ENCODE results near the gene ANGPTL2.
"Not testable (repeated sequence)": the region's sequence is repeated elsewhere in the genome, so short reads cannot be mapped to it uniquely, and the experiment has no call there.

The ANGPTL2 gene

DNA sequence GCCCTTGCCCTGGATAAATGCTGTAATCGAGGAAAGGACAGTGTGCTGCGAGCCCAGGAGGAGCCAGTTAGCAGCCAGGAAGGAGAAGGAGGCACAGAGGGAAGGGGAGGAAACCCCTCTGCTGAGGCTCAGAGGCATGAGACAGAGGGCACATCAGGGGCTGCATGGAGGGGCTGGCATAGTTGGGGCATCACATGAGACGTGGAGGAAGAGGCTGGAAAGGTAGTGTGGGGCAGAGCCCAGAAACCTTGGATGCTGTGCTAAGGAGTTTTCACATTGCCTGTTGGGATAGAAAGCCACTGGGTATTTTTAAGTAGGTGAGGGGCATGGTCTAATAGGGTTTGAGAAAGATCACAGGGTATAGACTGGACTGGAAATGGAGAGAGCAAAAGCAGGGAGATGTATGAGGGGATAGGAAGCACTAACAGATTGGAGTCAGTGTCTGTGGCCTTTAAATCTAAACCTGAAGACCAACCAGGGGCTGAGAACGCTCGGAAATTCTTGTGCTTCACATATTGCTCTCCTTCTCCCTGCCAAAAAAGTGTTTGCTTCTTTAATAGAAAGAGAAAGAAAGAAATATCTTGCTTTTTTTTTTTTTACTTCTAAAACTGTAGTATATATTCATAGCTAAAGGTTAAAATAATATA, 33.0 kb upstream of the ANGPTL2 start:
- TF ChIP-seq TAF1 (IDR thresholded peaks at IDR 0.05; ENCODE audit: low read depth, low read length) = no peak
- DNase-seq (ENCODE audit: insufficient read length, low spot score) (no peak), FAIRE-seq (no peak)

DNA sequence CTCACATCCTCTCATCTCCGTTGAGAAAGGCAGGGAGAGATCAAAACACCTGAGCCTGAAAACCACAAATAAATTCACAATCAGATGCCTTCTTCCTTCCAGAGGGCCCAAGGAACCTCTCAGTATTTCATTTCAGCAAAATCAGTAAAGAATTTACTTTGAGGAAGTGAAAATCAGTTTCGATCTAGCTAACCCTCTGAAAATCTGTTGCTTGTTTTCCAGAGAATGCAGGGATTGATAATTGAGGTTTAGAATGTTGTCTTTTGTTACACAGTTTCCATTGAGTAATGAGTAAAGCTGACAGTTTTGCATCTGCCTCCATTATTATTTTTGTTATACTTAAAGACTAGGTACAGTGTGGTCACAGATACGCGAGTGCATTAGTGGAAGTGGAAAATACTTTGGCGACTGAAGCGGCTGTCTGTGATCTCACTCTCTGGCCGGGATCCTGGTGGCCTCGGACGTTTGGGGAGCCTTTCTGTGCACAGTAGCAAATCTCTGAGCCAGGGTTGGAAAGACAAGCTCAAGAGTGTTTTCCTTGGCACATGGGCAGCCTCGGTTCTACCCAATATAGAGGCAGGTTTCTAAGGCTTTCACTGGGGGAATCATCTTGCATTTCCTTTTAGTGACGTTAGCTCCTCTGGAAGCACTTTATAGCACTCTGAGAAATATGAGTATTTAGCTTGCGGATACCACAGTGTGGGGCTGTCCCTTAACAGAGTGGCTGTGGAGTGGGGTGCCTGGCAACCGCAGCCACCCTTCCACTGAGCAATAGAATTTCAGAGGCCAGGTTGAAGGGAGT, 32.2 kb upstream of the ANGPTL2 start:
- DNase-seq (ENCODE audit: insufficient read length, low spot score) (no peak), FAIRE-seq (no peak)
- peak; percentile 97 for TF ChIP-seq SPI1 (IDR thresholded peaks at IDR 0.05; ENCODE audit: low read depth, low read length)
- TF ChIP-seq POLR2A (IDR thresholded peaks at IDR 0.05; ENCODE audit: low read depth, low read length) = no peak

DNA sequence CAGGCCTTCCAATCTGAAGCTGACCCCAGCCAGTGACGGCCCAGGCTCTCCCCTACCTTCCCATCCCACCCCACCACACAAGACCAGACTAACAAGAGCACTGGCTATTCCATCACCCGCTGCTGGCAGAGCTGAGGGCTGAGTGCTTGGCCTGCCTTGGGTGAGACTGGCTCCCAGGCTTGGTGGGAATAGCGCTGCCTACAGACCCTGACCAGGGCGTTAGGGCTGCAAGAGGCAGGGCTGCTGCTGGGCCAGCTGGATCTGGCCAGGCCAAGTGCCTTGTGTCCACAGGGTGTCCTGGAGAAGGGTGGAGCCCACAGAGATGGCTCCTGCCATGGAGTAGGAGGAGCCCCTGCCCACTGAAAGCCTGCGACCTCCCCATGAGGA, 31.6 kb upstream of the ANGPTL2 start:
- DNase-seq (ENCODE audit: insufficient read length, low spot score) = no peak
- TF ChIP-seq POLR2A (IDR thresholded peaks at IDR 0.05; ENCODE audit: low read depth, low read length) (no peak), TAF1 (IDR thresholded peaks at IDR 0.05; ENCODE audit: low read depth, low read length) (no peak), SPI1 (IDR thresholded peaks at IDR 0.05; ENCODE audit: low read depth, low read length) (no peak), POLR2AphosphoS5 (IDR thresholded peaks at IDR 0.05; ENCODE audit: low read depth, low read length) (no peak), POU2F2 (IDR thresholded peaks at IDR 0.05; ENCODE audit: low read depth, low read length) (no peak), PAX5 (IDR thresholded peaks at IDR 0.05; ENCODE audit: insufficient read depth, low read length, severe bottlenecking) (no peak)
- no peak for FAIRE-seq

DNA sequence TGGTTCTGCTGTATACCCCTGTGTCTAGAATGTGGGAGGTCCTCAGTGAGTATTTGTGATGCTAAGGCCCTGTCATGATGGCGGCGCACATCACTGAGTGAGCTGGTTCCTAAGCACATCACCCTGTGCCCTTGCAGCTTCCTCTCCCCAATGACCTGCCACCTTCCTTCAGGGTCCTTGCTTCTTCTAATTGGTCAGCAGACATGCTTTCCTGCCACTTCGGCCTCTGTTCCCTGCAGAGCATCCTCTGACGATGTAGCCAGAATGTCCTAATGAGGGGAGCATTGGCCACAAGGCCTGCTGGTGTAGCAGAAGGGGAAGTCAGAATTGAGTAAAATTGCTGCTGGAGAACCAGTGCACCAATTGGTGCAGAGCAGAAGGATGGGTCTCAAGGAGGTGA, 31.1 kb upstream of the ANGPTL2 start:
- no peak for TF ChIP-seq POLR2AphosphoS5 (IDR thresholded peaks at IDR 0.05; ENCODE audit: low read depth, low read length)
- no peak for TF ChIP-seq PAX5 (IDR thresholded peaks at IDR 0.05; ENCODE audit: insufficient read depth, low read length, severe bottlenecking)
- TF ChIP-seq TAF1 (IDR thresholded peaks at IDR 0.05; ENCODE audit: low read depth, low read length) = no peak
- 0 out of 2 replicates have a peak, but pooled peaks have one; percentile 19 for TF ChIP-seq SPI1 (IDR thresholded peaks at IDR 0.05; ENCODE audit: low read depth, low read length)
- FAIRE-seq (no peak), DNase-seq (ENCODE audit: insufficient read length, low spot score) (no peak)

DNA sequence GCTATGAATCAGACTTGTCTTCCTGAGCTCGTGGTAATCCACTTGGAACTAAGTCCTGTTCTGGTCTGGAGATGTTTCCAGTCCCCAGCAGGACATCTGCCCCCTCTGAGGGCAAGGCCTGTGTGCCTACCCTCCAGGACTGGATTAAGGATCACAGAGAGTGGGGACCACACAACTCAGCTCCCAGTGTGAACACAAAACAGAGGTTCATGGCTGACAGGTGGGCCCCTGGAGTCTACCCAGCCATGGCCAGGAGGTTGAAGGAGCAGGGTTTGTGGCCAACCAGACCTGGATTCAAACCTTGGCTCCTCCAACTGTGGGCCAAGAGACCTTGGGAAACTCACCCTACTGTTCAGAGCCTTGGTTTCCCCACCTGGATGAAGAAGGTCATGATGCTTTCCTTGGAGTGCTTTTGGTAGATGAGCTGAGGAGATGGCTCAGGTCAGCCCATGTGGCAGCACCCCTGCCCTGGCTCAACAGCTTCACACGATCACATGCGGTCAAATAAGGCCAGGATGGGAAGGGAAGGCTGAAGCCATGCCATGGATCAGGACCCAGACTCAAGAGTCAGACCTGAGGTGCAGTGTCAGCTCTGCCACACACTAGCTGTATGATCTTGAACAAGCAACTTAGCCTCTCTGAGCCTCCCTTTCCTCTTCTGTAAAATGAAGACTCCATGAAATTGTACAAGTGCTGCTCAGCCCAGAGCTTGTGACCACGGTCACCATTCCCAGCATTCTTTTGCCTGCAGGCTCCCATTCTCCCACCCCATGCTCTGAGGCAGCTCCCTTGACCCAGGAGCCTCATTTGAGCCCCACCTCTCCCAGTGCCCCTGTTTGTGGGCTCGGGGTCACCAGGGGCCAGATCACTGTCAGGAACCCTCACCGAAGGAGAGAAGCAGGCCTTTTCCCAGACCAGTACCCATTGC, 27.3 kb upstream of the ANGPTL2 start:
- DNase-seq (ENCODE audit: insufficient read length, low spot score) = no peak
- no peak for TF ChIP-seq POLR2AphosphoS5 (IDR thresholded peaks at IDR 0.05; ENCODE audit: low read depth, low read length)
- TF ChIP-seq TAF1 (IDR thresholded peaks at IDR 0.05; ENCODE audit: low read depth, low read length) = no peak
- no peak for TF ChIP-seq SPI1 (IDR thresholded peaks at IDR 0.05; ENCODE audit: low read depth, low read length)
- TF ChIP-seq PAX5 (IDR thresholded peaks at IDR 0.05; ENCODE audit: insufficient read depth, low read length, severe bottlenecking) = no peak
- TF ChIP-seq POU2F2 (IDR thresholded peaks at IDR 0.05; ENCODE audit: low read depth, low read length) = no peak
- TF ChIP-seq POLR2A (IDR thresholded peaks at IDR 0.05; ENCODE audit: low read depth, low read length) = no peak
- FAIRE-seq = no peak

DNA sequence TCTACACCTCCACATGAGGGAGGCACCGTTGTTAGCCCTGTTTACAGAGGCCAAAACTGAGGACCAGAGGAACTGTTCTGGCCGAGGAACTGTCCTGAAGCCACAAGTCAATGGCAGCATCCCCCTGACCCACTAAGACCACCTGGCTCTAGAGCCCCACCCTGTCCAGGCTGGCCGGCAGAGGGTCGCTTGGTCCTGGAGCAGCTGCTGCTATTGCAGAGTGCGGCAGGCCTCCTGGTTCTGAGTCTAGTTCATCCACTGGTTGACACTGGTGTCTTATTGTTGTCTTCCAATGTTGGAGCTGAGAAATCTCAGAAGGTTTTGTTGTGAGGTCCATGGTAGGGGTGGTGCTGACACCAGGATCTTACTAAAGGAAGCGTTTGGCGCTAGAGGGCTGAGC, 26.6 kb upstream of the ANGPTL2 start:
- DNase-seq (ENCODE audit: insufficient read length, low spot score) (no peak), FAIRE-seq (no peak)
- TF ChIP-seq POU2F2 (IDR thresholded peaks at IDR 0.05; ENCODE audit: low read depth, low read length) (no peak), SPI1 (IDR thresholded peaks at IDR 0.05; ENCODE audit: low read depth, low read length) (no peak), TAF1 (IDR thresholded peaks at IDR 0.05; ENCODE audit: low read depth, low read length) (no peak), POLR2AphosphoS5 (IDR thresholded peaks at IDR 0.05; ENCODE audit: low read depth, low read length) (no peak), POLR2A (IDR thresholded peaks at IDR 0.05; ENCODE audit: low read depth, low read length) (no peak), PAX5 (IDR thresholded peaks at IDR 0.05; ENCODE audit: insufficient read depth, low read length, severe bottlenecking) (no peak)

DNA sequence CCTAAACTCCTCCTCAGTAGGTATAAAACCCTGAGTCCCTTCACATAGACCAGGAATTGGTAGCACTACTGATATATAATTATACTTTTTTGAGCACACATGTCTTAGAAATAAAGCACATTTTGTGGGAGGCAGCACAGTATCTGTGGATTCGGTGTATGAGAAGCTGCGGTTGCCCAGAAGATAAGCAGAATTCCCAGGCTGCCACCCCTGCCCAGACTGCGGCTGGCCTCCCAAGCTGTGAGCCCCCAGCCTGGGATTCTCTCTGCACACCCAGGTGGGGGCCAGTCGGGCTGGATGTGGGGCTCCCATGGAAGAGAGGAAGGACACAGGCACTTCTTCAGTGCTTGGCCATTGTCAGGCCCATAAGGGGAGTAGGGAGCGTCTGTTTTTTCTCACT, 25.6 kb upstream of the ANGPTL2 start:
- DNase-seq (ENCODE audit: insufficient read length, low spot score) = no peak
- no peak for FAIRE-seq
- TF ChIP-seq SPI1 (IDR thresholded peaks at IDR 0.05; ENCODE audit: low read depth, low read length) = no peak
- TF ChIP-seq POLR2A (IDR thresholded peaks at IDR 0.05; ENCODE audit: low read depth, low read length) = no peak
- TF ChIP-seq POLR2AphosphoS5 (IDR thresholded peaks at IDR 0.05; ENCODE audit: low read depth, low read length) = no peak
- TF ChIP-seq POU2F2 (IDR thresholded peaks at IDR 0.05; ENCODE audit: low read depth, low read length) = no peak
- TF ChIP-seq PAX5 (IDR thresholded peaks at IDR 0.05; ENCODE audit: insufficient read depth, low read length, severe bottlenecking) = no peak
- TF ChIP-seq TAF1 (IDR thresholded peaks at IDR 0.05; ENCODE audit: low read depth, low read length) = no peak

DNA sequence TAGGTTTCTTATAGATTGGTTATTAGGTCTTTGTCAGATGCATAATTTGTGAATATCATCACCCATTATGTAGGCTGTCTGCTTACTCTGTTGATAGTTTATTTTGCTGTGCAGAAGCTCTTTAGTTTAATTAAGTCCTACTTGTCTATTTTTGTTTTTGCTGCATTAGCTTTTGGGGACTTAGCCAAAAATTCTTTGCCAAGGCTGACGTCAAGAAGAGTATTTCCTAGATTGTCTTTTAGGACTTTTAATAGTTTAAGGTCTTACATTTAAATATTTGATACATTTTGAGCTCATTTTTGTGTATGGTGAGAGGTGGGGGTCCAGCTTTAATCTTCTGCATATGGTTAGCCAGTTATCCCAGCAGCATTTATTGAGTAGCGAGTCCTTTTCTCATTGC, 24.8 kb upstream of the ANGPTL2 start:
- no peak for FAIRE-seq
- DNase-seq (ENCODE audit: insufficient read length, low spot score) = no peak

DNA sequence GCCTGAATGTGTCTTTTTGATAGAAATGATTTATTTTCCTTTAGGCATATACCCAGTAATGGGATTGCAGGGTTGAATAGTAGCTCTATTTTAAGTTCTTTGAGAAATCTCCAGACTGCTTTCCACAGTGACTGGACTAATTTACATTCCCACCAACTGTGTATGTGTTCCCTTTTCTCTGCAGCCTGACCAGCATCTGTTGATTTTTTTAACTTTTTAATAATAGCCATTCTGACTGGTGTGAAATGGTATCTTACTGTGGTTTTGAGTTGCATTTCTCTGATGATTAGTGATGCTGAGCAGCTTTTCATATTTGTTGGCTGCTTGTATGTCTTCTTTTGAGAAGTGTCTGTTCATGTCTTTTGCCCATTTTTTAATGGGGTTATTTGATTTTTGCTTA, 24.4 kb upstream of the ANGPTL2 start:
- DNase-seq (ENCODE audit: insufficient read length, low spot score); FAIRE-seq: not testable (repeated sequence)

More for the DNA sequence above, 24.8 kb upstream of the ANGPTL2 start:
- TF ChIP-seq POLR2A (IDR thresholded peaks at IDR 0.05; ENCODE audit: low read depth, low read length) (no peak), POLR2AphosphoS5 (IDR thresholded peaks at IDR 0.05; ENCODE audit: low read depth, low read length) (no peak), TAF1 (IDR thresholded peaks at IDR 0.05; ENCODE audit: low read depth, low read length) (no peak)
